Tibial nerve (tissue), 4 donors: ENCODE measurements around the gene FHAD1.

Experiments used
- EP300 ChIP-seq, 2 donors: sonication (generic); formaldehyde crosslinking; IDR thresholded peaks; one replicate each; pipeline ENCODE4 v1.6.1; 2017; ENCODE audit warnings: antibody characterized with exemption in 2 of 2, mild to moderate bottlenecking in 1 of 2
- POLR2A ChIP-seq, 2 donors: fragments of 450-650 bp; IDR thresholded peaks; one replicate each; pipeline ENCODE4 v1.6.1; 2017; ENCODE audit warnings: antibody characterized with exemption in 2 of 2, mild to moderate bottlenecking in 2 of 2, moderate library complexity in 2 of 2
- TF ChIP-seq, protein P1 (sequence below), 5 experiments: fragments of 200-600 bp in 3 of 5; fragments of 450-650 bp in 2 of 5; sonication (generic) in 3 of 5; IDR thresholded peaks; one replicate each; pipeline ENCODE4 v1.5.1; 2016 to 2019; ENCODE audit warnings: antibody characterized with exemption in 5 of 5, mild to moderate bottlenecking in 3 of 5, moderate library complexity in 2 of 5

DNA sequence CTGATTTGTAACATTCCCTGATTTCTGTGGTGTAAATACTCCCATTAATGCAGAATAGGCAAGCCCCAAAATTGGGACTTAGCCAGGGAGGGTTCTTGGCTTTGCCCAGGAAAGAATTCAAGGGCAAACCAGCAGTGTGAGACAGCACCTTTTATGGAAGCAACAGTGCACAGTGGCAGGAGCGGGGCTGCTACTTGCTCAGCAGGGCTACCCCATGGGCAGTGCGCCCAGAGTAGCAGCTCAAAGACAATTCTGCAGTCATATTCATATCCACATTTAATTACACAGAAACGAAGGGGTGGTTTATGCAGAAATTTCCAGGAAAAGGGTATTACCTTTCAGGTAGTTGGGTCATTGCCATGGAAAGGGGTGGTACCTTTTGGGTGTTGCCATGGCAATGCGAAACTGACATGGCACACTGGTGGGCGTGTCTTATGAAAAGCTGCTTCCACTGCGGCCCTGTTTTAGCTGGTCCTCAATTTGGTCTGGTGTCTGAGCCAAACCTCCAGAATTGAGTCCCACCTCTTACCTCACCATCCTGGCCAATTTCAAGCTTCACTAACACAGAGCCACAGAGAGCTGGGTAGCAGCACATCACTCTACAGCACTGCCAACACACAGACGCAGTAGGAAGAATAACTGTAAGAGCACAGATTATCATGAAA lies 35.9 kb downstream of the FHAD1 start:
- TF ChIP-seq, protein P1, sequence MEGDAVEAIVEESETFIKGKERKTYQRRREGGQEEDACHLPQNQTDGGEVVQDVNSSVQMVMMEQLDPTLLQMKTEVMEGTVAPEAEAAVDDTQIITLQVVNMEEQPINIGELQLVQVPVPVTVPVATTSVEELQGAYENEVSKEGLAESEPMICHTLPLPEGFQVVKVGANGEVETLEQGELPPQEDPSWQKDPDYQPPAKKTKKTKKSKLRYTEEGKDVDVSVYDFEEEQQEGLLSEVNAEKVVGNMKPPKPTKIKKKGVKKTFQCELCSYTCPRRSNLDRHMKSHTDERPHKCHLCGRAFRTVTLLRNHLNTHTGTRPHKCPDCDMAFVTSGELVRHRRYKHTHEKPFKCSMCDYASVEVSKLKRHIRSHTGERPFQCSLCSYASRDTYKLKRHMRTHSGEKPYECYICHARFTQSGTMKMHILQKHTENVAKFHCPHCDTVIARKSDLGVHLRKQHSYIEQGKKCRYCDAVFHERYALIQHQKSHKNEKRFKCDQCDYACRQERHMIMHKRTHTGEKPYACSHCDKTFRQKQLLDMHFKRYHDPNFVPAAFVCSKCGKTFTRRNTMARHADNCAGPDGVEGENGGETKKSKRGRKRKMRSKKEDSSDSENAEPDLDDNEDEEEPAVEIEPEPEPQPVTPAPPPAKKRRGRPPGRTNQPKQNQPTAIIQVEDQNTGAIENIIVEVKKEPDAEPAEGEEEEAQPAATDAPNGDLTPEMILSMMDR (IDR thresholded peaks at IDR 0.05) = no peak
- TF ChIP-seq POLR2A (IDR thresholded peaks at IDR 0.05) = no peak
- TF ChIP-seq EP300 (IDR thresholded peaks at IDR 0.05) = no peak
